ENCODE data around the gene AAMDC. TPM values are rescaled to one million over a fixed set of nuclear protein-coding genes. Genes with fewer than 3 reads are reported as not detected.

The AAMDC gene
- 46.1 and 46.2 TPM in 2 replicates for polyA plus RNA-seq (2013)

- H3K23ac ChIP-seq (ENCODE audit: low read length), result no peak within 1 kb of the TSS
- H3K79me2 ChIP-seq (ENCODE audit: control insufficient read depth, insufficient read depth, low read length, poor library complexity), result peaks cover 13% of the 10 kb centered on the region
- no peak within 1 kb of the TSS for H2BK12ac ChIP-seq (ENCODE audit: low read length)
- H3K79me1 ChIP-seq (ENCODE audit: low read length), result peaks cover 13% of the 10 kb centered on the region
- H3K4ac ChIP-seq (ENCODE audit: low read depth, low read length), result peak within 1 kb of the TSS; percentile 75
- no CpG with 5 or more reads among the region's 64 CpGs for WGBS (ENCODE audit: extremely low coverage, insufficient coverage, insufficient read length)
- H3K9ac ChIP-seq (ENCODE audit: low read length), result peak within 1 kb of the TSS; percentile 79
- H2BK5ac ChIP-seq (ENCODE audit: low read depth, low read length, poor library complexity), result peak within 1 kb of the TSS; percentile 74
- H3K36me3 ChIP-seq (ENCODE audit: control insufficient read depth in 1 of 2, insufficient read depth in 2 of 2, low read length in 2 of 2), result no peaks in the 10 kb centered on the region
- DNase-seq, result peak; percentile 98 to 99
- H3K27me3 ChIP-seq (ENCODE audit: insufficient read depth, low read length), result no peaks in the 10 kb centered on the region
- H3K4me1 ChIP-seq (ENCODE audit: control insufficient read depth in 1 of 2, insufficient read depth in 2 of 2, low read length in 2 of 2), result peaks cover 0 to 2% of the 10 kb centered on the region in 2 experiments
- peak within 1 kb of the TSS; percentile 67 for H2BK120ac ChIP-seq (ENCODE audit: insufficient read depth, low read length, poor library complexity)
- H4K91ac ChIP-seq (ENCODE audit: low read depth, low read length), result peak within 1 kb of the TSS; percentile 89
- H2AFZ ChIP-seq (ENCODE audit: insufficient read depth, low read length, poor library complexity), result peak within 1 kb of the TSS; percentile 99
- H3K4me2 ChIP-seq (ENCODE audit: low read length), result peak within 1 kb of the TSS; percentile 97
- H4K8ac ChIP-seq (ENCODE audit: low read depth, low read length), result peak within 1 kb of the TSS; percentile 79
- peak within 1 kb of the TSS; percentile 90 for H4K12ac ChIP-seq (ENCODE audit: low read depth, low read length)
- peak within 1 kb of the TSS; percentile 86 for H3K18ac ChIP-seq (ENCODE audit: low read length)
- peak within 1 kb of the TSS; percentile 97 for H3K14ac ChIP-seq (ENCODE audit: low read length)
- H3K9me3 ChIP-seq (ENCODE audit: insufficient read depth, low read depth, low read length), result no peaks in the 10 kb centered on the region
- peak within 1 kb of the TSS; percentile 86 for H2AK5ac ChIP-seq (ENCODE audit: low read length)
- H3K4me3 ChIP-seq (ENCODE audit: low read depth, low read length), result peak within 1 kb of the TSS; percentile 93
- peak within 1 kb of the TSS; percentile 89 for H3K27ac ChIP-seq (ENCODE audit: low read depth, low read length)
These were observed at the start of gene AAMDC, which contains the start of gene RSF1 for GRCh38 chr11:77820565-77821348. Gene AAMDC, plus strand, starts transcription at chr11:77821144. Its CDS starts 21,353 bp downstream, at chr11:77842497. Gene RSF1, minus strand, starts transcription at chr11:77820722. Its CDS starts 8 bp downstream, at chr11:77820714.

DNA sequence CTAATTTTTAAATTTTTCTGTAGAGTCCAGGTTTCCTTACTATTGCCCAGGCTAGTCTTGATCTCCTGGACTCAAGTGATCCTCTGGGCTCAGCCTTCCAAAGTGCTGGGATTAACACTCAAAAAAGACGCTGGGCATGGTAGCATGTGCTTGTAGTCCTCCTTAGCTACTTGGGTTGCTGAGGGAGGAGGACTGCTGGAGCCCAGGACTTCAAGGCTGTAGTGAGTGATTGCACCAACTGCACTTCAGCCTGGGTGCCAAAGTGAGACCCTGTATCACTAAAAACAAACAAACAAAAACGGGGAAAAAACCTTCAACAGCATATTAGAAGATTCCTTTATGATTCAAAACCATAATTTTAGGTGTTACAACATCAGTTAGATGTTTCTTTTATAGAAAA, 45.0 kb upstream of the AAMDC start:
- Histone ChIP-seq H3K27ac (ENCODE audit: low read depth, low read length) (no peak overlapping the region), H3K4me3 (ENCODE audit: low read depth, low read length) (no peak overlapping the region), H3K36me3 (ENCODE audit: control insufficient read depth in 1 of 2, insufficient read depth in 2 of 2, low read length in 2 of 2) (no peaks in the 10 kb centered on the region), H2AK5ac (ENCODE audit: low read length) (no peak overlapping the region), H2BK5ac (ENCODE audit: low read depth, low read length, poor library complexity) (no peak overlapping the region), H3K14ac (ENCODE audit: low read length) (no peak overlapping the region), H4K12ac (ENCODE audit: low read depth, low read length) (no peak overlapping the region), H2BK120ac (ENCODE audit: insufficient read depth, low read length, poor library complexity) (no peak overlapping the region), H4K8ac (ENCODE audit: low read depth, low read length) (no peak overlapping the region), H3K9ac (ENCODE audit: low read length) (no peak overlapping the region), H3K79me2 (ENCODE audit: control insufficient read depth, insufficient read depth, low read length, poor library complexity) (no peaks in the 10 kb centered on the region), H3K9me3 (ENCODE audit: insufficient read depth, low read depth, low read length) (no peaks in the 10 kb centered on the region), H3K27me3 (ENCODE audit: insufficient read depth, low read length) (no peaks in the 10 kb centered on the region), H3K4me2 (ENCODE audit: low read length) (no peak overlapping the region), H2BK12ac (ENCODE audit: low read length) (no peak overlapping the region), H3K79me1 (ENCODE audit: low read length) (no peaks in the 10 kb centered on the region), H3K18ac (ENCODE audit: low read length) (no peak overlapping the region), H2AFZ (ENCODE audit: insufficient read depth, low read length, poor library complexity) (no peak overlapping the region), H3K23ac (ENCODE audit: low read length) (no peak overlapping the region), H3K4ac (ENCODE audit: low read depth, low read length) (no peak overlapping the region), H3K4me1 (ENCODE audit: control insufficient read depth in 1 of 2, insufficient read depth in 2 of 2, low read length in 2 of 2) (no peaks in the 10 kb centered on the region), H4K91ac (ENCODE audit: low read depth, low read length) (no peak overlapping the region)
- no peak for DNase-seq
- WGBS (ENCODE audit: extremely low coverage, insufficient coverage, insufficient read length), result no CpG with 5 or more reads among the region's 2 CpGs

GRCh38 chr11:77776455-77776854, 44.5 kb upstream of the AAMDC start:
- no peak overlapping the region for H2BK12ac ChIP-seq (ENCODE audit: low read length)
- no peak overlapping the region for H3K27ac ChIP-seq (ENCODE audit: low read depth, low read length)
- H3K18ac ChIP-seq (ENCODE audit: low read length), result no peak overlapping the region
- no peak overlapping the region for H2AFZ ChIP-seq (ENCODE audit: insufficient read depth, low read length, poor library complexity)
- peak in 1 of 2 donors; percentile 53 for DNase-seq
- no peak overlapping the region for H4K91ac ChIP-seq (ENCODE audit: low read depth, low read length)
- H3K79me2 ChIP-seq (ENCODE audit: control insufficient read depth, insufficient read depth, low read length, poor library complexity), result no peaks in the 10 kb centered on the region
- no peak overlapping the region for H2BK120ac ChIP-seq (ENCODE audit: insufficient read depth, low read length, poor library complexity)
- H3K79me1 ChIP-seq (ENCODE audit: low read length), result no peaks in the 10 kb centered on the region
- no CpG with 5 or more reads among the region's 1 CpG for WGBS (ENCODE audit: extremely low coverage, insufficient coverage, insufficient read length)
- no peaks in the 10 kb centered on the region for H3K36me3 ChIP-seq (ENCODE audit: control insufficient read depth in 1 of 2, insufficient read depth in 2 of 2, low read length in 2 of 2)
- H3K9me3 ChIP-seq (ENCODE audit: insufficient read depth, low read depth, low read length), result no peaks in the 10 kb centered on the region
- no peak overlapping the region for H4K12ac ChIP-seq (ENCODE audit: low read depth, low read length)
- H3K14ac ChIP-seq (ENCODE audit: low read length), result no peak overlapping the region
- no peak overlapping the region for H2AK5ac ChIP-seq (ENCODE audit: low read length)
- H3K4me2 ChIP-seq (ENCODE audit: low read length), result no peak overlapping the region
- no peaks in the 10 kb centered on the region for H3K4me1 ChIP-seq (ENCODE audit: control insufficient read depth in 1 of 2, insufficient read depth in 2 of 2, low read length in 2 of 2)
- H2BK5ac ChIP-seq (ENCODE audit: low read depth, low read length, poor library complexity), result no peak overlapping the region
- H3K9ac ChIP-seq (ENCODE audit: low read length), result no peak overlapping the region
- H3K27me3 ChIP-seq (ENCODE audit: insufficient read depth, low read length), result no peaks in the 10 kb centered on the region
- H3K4me3 ChIP-seq (ENCODE audit: low read depth, low read length), result no peak overlapping the region
- no peak overlapping the region for H3K23ac ChIP-seq (ENCODE audit: low read length)
- no peak overlapping the region for H4K8ac ChIP-seq (ENCODE audit: low read depth, low read length)
- H3K4ac ChIP-seq (ENCODE audit: low read depth, low read length), result no peak overlapping the region

DNA sequence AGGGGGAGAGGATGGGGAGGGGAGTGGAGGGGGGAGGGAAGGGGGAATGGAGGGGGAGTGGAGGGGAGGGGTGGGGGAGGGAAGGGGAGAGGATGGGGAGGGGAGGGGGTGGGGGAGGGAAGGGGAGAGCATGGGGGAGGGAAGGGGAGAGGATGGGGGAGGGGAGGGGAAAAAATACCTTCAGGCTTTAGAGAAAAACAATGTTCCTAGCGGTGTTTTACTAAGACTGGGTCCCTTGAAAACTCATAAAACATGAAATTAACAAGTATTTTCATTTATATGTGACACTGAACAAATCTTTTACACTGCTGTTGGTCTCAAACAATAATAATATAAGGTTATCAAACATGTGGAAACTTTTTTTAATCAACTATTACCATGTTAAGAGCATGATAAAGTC, 42.8 kb upstream of the AAMDC start:
- Histone ChIP-seq H4K8ac (ENCODE audit: low read depth, low read length) (no peak overlapping the region), H3K79me1 (ENCODE audit: low read length) (no peaks in the 10 kb centered on the region), H2BK12ac (ENCODE audit: low read length) (no peak overlapping the region), H3K4me2 (ENCODE audit: low read length) (no peak overlapping the region), H3K79me2 (ENCODE audit: control insufficient read depth, insufficient read depth, low read length, poor library complexity) (no peaks in the 10 kb centered on the region), H2AK5ac (ENCODE audit: low read length) (no peak overlapping the region), H4K12ac (ENCODE audit: low read depth, low read length) (no peak overlapping the region), H3K4me3 (ENCODE audit: low read depth, low read length) (no peak overlapping the region), H2BK120ac (ENCODE audit: insufficient read depth, low read length, poor library complexity) (no peak overlapping the region), H3K4me1 (ENCODE audit: control insufficient read depth in 1 of 2, insufficient read depth in 2 of 2, low read length in 2 of 2) (no peaks in the 10 kb centered on the region), H2AFZ (ENCODE audit: insufficient read depth, low read length, poor library complexity) (no peak overlapping the region), H3K27me3 (ENCODE audit: insufficient read depth, low read length) (no peaks in the 10 kb centered on the region), H3K4ac (ENCODE audit: low read depth, low read length) (no peak overlapping the region), H4K91ac (ENCODE audit: low read depth, low read length) (no peak overlapping the region), H2BK5ac (ENCODE audit: low read depth, low read length, poor library complexity) (no peak overlapping the region), H3K27ac (ENCODE audit: low read depth, low read length) (no peak overlapping the region), H3K36me3 (ENCODE audit: control insufficient read depth in 1 of 2, insufficient read depth in 2 of 2, low read length in 2 of 2) (peaks cover 0 to 3% of the 10 kb centered on the region in 2 experiments), H3K9ac (ENCODE audit: low read length) (no peak overlapping the region), H3K14ac (ENCODE audit: low read length) (no peak overlapping the region), H3K18ac (ENCODE audit: low read length) (no peak overlapping the region), H3K9me3 (ENCODE audit: insufficient read depth, low read depth, low read length) (no peaks in the 10 kb centered on the region), H3K23ac (ENCODE audit: low read length) (no peak overlapping the region)
- no CpG with 5 or more reads among the region's 1 CpG for WGBS (ENCODE audit: extremely low coverage, insufficient coverage, insufficient read length)
- no peak for DNase-seq
